ENCODE data around the gene KCNH1.

DNA sequence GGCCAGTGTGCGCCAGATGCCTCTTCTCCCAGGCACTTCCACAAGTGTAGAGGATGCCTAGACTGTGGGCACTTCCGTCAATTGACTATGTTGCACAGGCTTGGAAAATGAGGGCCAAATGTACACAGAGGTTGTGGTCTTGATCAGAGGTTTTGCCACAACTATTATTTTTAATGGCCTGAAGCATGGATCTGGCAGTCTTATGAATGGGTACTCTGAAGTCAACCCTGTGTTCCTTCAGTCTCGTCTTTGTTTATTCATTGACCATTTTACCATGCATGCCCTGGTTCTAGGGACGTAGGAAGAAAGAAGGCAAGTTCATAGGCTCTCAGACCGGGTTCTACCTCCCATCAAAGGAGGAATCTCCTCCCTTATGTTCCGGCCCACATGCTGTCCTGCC, 476.1 kb downstream of the KCNH1 start:
- no peak for TF ChIP-seq CTCF (IDR thresholded peaks at IDR 0.05; ENCODE audit: poor library complexity)
- TF ChIP-seq EZH2 (IDR thresholded peaks at IDR 0.05; ENCODE audit: borderline replicate concordance) = no peak
